ENCODE measurements around the gene TBCCD1. TPM values are rescaled to one million over a fixed set of nuclear protein-coding genes. Genes with fewer than 3 reads are reported as not detected.
A peak's percentile ranks its signal among the peaks of the same experiment; 100 is the strongest.

The TBCCD1 gene
- total RNA-seq, 1 experiment from 2014 or later: 11.1 TPM

- POLR2A ChIA-PET: interaction anchor here (1.4 kb wide), 1 partner anchor 16 kb away, joined by 3 read pairs; no protein-coding TSS in a partner anchor
- CTCF ChIA-PET: interaction anchor here (0.9 to 3.2 kb wide), 6 partner anchors 9 to 606 kb away, joined by 3 to 19 read pairs (median 6); no protein-coding TSS in a partner anchor
- intact Hi-C loops (cut with micrococcal nuclease): loop anchor here (10.0 kb wide), 1 partner anchor 445 kb away; the partner anchor contains the start of gene ETV5
Measured at GRCh38 chr3:186549497-186549896, 17.6 kb downstream of the TBCCD1 start.

GRCh38 chr3:186544281-186544680, 22.9 kb downstream of the TBCCD1 start, which contains the start of gene CRYGS:
TSS of gene CRYGS (minus strand) at chr3:186544380. CDS start at chr3:186544326, 54 bp downstream.
- intact Hi-C loops (cut with micrococcal nuclease): loop anchor here (10.0 kb wide), 1 partner anchor 439 kb away; the partner anchor contains the start of gene ETV5
- Mint-ChIP-seq H3K4me3 (ENCODE audit: unreplicated experiment) (no peak within 1 kb of the TSS), H3K4me1 (ENCODE audit: insufficient read depth, unreplicated experiment) (peaks cover 13% of the 10 kb centered on the region), H3K27ac (ENCODE audit: low read depth, unreplicated experiment) (no peak within 1 kb of the TSS), H3K36me3 (ENCODE audit: insufficient read depth, unreplicated experiment) (peaks cover 53% of the 10 kb centered on the region), H3K9me3 (ENCODE audit: unreplicated experiment) (no peaks in the 10 kb centered on the region), H3K27me3 (ENCODE audit: insufficient read depth, unreplicated experiment) (no peaks in the 10 kb centered on the region)
- ChIA-PET CTCF (interaction anchor here (0.7 to 1.1 kb wide), 4 partner anchors 110 to 567 kb away, joined by 3 to 5 read pairs (median 4); no protein-coding TSS in a partner anchor), POLR2A (no interaction called here)
- TF ChIP-seq CTCF (IDR thresholded peaks at IDR 0.05; ENCODE audit: unreplicated experiment): no peak
- no peak for DNase-seq (ENCODE audit: unreplicated experiment)
- no TSS peak for BruUV-seq (replicated peaks)

More at GRCh38 chr3:186549497-186549896, 17.6 kb downstream of the TBCCD1 start:
- Mint-ChIP-seq H3K4me3 (ENCODE audit: unreplicated experiment) (no peak overlapping the region), H3K9me3 (ENCODE audit: unreplicated experiment) (no peaks in the 10 kb centered on the region), H3K36me3 (ENCODE audit: insufficient read depth, unreplicated experiment) (peaks cover 46% of the 10 kb centered on the region), H3K4me1 (ENCODE audit: insufficient read depth, unreplicated experiment) (no peaks in the 10 kb centered on the region), H3K27me3 (ENCODE audit: insufficient read depth, unreplicated experiment) (no peaks in the 10 kb centered on the region), H3K27ac (ENCODE audit: low read depth, unreplicated experiment) (no peak overlapping the region)
- TF ChIP-seq CTCF (IDR thresholded peaks at IDR 0.05; ENCODE audit: unreplicated experiment): no peak
- BruUV-seq (replicated peaks): no TSS peak
- DNase-seq (ENCODE audit: unreplicated experiment): no peak

GRCh38 chr3:186540835-186541226, 26.3 kb downstream of the TBCCD1 start:
- TF ChIP-seq CTCF (IDR thresholded peaks at IDR 0.05; ENCODE audit: unreplicated experiment): no peak
- H3K4me3 Mint-ChIP-seq (ENCODE audit: unreplicated experiment): no peak overlapping the region
- H3K4me1 Mint-ChIP-seq (ENCODE audit: insufficient read depth, unreplicated experiment): peaks cover 13% of the 10 kb centered on the region
- CTCF ChIA-PET: interaction anchor here (0.6 to 7.1 kb wide), 47 partner anchors 9 to 847 kb away, joined by 3 to 107 read pairs (median 5); no protein-coding TSS in a partner anchor
- no peak overlapping the region for H3K27ac Mint-ChIP-seq (ENCODE audit: low read depth, unreplicated experiment)
- POLR2A ChIA-PET: interaction anchor here (0.7 to 1.6 kb wide), 10 partner anchors 27 to 598 kb away, joined by 3 to 5 read pairs (median 3); partner anchors contain the start of gene TBCCD1
- no peak for DNase-seq (ENCODE audit: unreplicated experiment)
- no peaks in the 10 kb centered on the region for H3K9me3 Mint-ChIP-seq (ENCODE audit: unreplicated experiment)
- H3K36me3 Mint-ChIP-seq (ENCODE audit: insufficient read depth, unreplicated experiment): peaks cover 24% of the 10 kb centered on the region
- BruUV-seq (replicated peaks): no TSS peak
- intact Hi-C loops (cut with micrococcal nuclease): loop anchor here (1.0 to 10.0 kb wide), 5 partner anchors 68 to 558 kb away; partner anchors contain the start of gene ETV5
- H3K27me3 Mint-ChIP-seq (ENCODE audit: insufficient read depth, unreplicated experiment): no peaks in the 10 kb centered on the region

- no peak overlapping the region for H3K4me3 Mint-ChIP-seq (ENCODE audit: unreplicated experiment)
- no peaks in the 10 kb centered on the region for H3K9me3 Mint-ChIP-seq (ENCODE audit: unreplicated experiment)
- H3K27me3 Mint-ChIP-seq (ENCODE audit: insufficient read depth, unreplicated experiment): no peaks in the 10 kb centered on the region
- intact Hi-C loops (cut with micrococcal nuclease): loop anchor here (1.0 to 10.0 kb wide), 5 partner anchors 68 to 557 kb away; partner anchors contain the start of gene ETV5
- ChIA-PET CTCF (interaction anchor here (0.5 to 7.1 kb wide), 70 partner anchors 8 to 880 kb away, joined by 3 to 107 read pairs (median 5); partner anchors contain the start of gene TBCCD1), POLR2A (interaction anchor here (0.7 to 1.6 kb wide), 11 partner anchors 27 to 597 kb away, joined by 3 to 6 read pairs (median 3); partner anchors contain the start of gene TBCCD1)
- no peak overlapping the region for H3K27ac Mint-ChIP-seq (ENCODE audit: low read depth, unreplicated experiment)
- peaks cover 13% of the 10 kb centered on the region for H3K4me1 Mint-ChIP-seq (ENCODE audit: insufficient read depth, unreplicated experiment)
- peaks cover 24% of the 10 kb centered on the region for H3K36me3 Mint-ChIP-seq (ENCODE audit: insufficient read depth, unreplicated experiment)
- TF ChIP-seq CTCF (IDR thresholded peaks at IDR 0.05; ENCODE audit: unreplicated experiment): peak; percentile 71
- DNase-seq (ENCODE audit: unreplicated experiment): peak; percentile 89
- no TSS peak for BruUV-seq (replicated peaks)
Measured at GRCh38 chr3:186540221-186540834, 26.8 kb downstream of the TBCCD1 start.

Measured in MCF 10A (cell line).